Measurements from ENCODE around the gene GBF1.

GBF1 gene

DNA sequence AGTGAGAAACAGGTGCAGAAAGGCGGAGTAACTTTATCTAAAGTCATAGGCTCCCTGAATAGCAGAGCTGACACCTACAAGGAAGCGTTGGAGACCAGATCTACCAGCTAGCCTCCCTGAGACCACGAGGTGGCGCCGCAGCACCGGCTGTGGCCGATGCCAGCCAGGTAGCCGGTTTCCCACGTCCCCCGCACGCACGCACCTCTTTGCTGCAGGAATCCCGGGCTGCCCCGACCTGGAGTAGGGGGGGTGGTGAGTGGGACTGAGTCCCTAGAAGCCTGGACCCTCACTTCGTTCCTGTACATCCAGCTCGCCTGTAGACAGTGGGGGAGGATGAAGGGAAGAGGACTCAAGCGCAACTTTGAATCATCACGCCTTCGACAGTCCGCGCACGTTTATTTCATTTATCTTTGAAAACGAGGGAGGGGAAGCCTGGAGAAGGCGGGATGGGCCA lies 15.5 kb upstream of the GBF1 start:
- Histone ChIP-seq H3K9ac (ENCODE audit: low read depth, low read length) (no peak overlapping the region), H2AFZ (ENCODE audit: low read depth, low read length) (peak overlapping the region; percentile 62), H3K4me2 (ENCODE audit: insufficient read depth, low read length) (peak overlapping the region; percentile 60), H3K27ac (ENCODE audit: low read length) (no peak overlapping the region), H4K20me1 (ENCODE audit: insufficient read depth, low read length) (no peaks in the 10 kb centered on the region), H3K36me3 (ENCODE audit: insufficient read depth, low read length) (no peaks in the 10 kb centered on the region), H3K4me1 (ENCODE audit: insufficient read depth, low read length) (peaks cover 6% of the 10 kb centered on the region), H3K79me2 (ENCODE audit: insufficient read depth, low read length) (no peaks in the 10 kb centered on the region), H3K4me3 (ENCODE audit: low read depth in 1 of 2, low read length in 2 of 2) (peak overlapping the region in 1 of 2 experiments; percentile 35; a peak in 2 of 4 replicates), H3K27me3 (ENCODE audit: insufficient read depth, low read length, poor library complexity) (peaks cover 23% of the 10 kb centered on the region), H3K9me3 (ENCODE audit: insufficient read depth, low read length, severe bottlenecking) (no peaks in the 10 kb centered on the region)
- no peak for TF ChIP-seq EZH2 (IDR thresholded peaks at IDR 0.05; ENCODE audit: borderline replicate concordance, low read depth, low read length, severe bottlenecking)
- TF ChIP-seq, protein P1, sequence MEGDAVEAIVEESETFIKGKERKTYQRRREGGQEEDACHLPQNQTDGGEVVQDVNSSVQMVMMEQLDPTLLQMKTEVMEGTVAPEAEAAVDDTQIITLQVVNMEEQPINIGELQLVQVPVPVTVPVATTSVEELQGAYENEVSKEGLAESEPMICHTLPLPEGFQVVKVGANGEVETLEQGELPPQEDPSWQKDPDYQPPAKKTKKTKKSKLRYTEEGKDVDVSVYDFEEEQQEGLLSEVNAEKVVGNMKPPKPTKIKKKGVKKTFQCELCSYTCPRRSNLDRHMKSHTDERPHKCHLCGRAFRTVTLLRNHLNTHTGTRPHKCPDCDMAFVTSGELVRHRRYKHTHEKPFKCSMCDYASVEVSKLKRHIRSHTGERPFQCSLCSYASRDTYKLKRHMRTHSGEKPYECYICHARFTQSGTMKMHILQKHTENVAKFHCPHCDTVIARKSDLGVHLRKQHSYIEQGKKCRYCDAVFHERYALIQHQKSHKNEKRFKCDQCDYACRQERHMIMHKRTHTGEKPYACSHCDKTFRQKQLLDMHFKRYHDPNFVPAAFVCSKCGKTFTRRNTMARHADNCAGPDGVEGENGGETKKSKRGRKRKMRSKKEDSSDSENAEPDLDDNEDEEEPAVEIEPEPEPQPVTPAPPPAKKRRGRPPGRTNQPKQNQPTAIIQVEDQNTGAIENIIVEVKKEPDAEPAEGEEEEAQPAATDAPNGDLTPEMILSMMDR (IDR thresholded peaks at IDR 0.05; ENCODE audit: borderline replicate concordance, extremely low read depth, low read length, poor library complexity, severe bottlenecking): peak; percentile 97
- DNase-seq: peak; percentile 80
- ATAC-seq (ENCODE audit: insufficient read depth, low read depth): peak; percentile 78

DNA sequence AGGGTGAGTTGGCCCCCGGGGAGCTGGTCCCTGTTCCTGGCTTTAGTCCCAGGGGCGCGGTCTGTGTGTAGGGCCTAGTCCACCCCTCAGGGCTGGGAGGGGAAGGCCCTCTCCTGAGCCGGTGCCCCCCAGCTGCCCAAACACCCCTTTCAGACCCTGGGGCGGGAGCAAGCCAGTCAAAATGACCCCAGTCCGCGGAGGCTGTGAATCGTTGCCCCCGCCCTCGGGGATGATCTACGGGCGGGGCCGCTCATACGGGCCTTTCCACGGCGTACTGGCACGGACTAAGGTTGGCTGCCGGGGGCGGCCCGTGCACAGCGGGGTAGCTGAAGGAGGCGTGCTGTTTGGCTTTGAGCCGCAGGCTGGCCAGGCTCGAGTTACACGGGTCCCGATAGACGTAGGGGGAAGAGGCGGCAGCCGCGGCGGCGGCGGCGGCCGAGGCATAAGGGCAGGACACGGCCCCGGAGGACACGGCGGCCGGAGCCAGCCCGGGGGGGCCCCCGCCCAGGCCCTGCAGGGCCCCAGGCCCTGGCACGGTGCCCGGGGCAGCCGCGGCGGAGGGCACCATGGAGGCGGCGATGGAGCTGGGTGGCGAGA lies 15.0 kb upstream of the GBF1 start:
- no peak for DNase-seq
- H3K9ac ChIP-seq (ENCODE audit: low read depth, low read length): no peak overlapping the region
- ATAC-seq (ENCODE audit: insufficient read depth, low read depth): no peak
- H3K4me3 ChIP-seq (ENCODE audit: low read depth in 1 of 2, low read length in 2 of 2): peak overlapping the region in 1 of 2 experiments; percentile 35; a peak in 2 of 4 replicates
- H3K27ac ChIP-seq (ENCODE audit: low read length): no peak overlapping the region
- H3K4me1 ChIP-seq (ENCODE audit: insufficient read depth, low read length): peaks cover 6% of the 10 kb centered on the region
- H3K79me2 ChIP-seq (ENCODE audit: insufficient read depth, low read length): no peaks in the 10 kb centered on the region
- no peaks in the 10 kb centered on the region for H3K36me3 ChIP-seq (ENCODE audit: insufficient read depth, low read length)
- peaks cover 23% of the 10 kb centered on the region for H3K27me3 ChIP-seq (ENCODE audit: insufficient read depth, low read length, poor library complexity)
- H3K4me2 ChIP-seq (ENCODE audit: insufficient read depth, low read length): peak overlapping the region; percentile 60
- no peaks in the 10 kb centered on the region for H4K20me1 ChIP-seq (ENCODE audit: insufficient read depth, low read length)
- no peaks in the 10 kb centered on the region for H3K9me3 ChIP-seq (ENCODE audit: insufficient read depth, low read length, severe bottlenecking)
- peak overlapping the region; percentile 62 for H2AFZ ChIP-seq (ENCODE audit: low read depth, low read length)
- TF ChIP-seq, protein P1 (IDR thresholded peaks at IDR 0.05; ENCODE audit: borderline replicate concordance, extremely low read depth, low read length, poor library complexity, severe bottlenecking): no peak
- TF ChIP-seq EZH2 (IDR thresholded peaks at IDR 0.05; ENCODE audit: borderline replicate concordance, low read depth, low read length, severe bottlenecking): no peak

DNA sequence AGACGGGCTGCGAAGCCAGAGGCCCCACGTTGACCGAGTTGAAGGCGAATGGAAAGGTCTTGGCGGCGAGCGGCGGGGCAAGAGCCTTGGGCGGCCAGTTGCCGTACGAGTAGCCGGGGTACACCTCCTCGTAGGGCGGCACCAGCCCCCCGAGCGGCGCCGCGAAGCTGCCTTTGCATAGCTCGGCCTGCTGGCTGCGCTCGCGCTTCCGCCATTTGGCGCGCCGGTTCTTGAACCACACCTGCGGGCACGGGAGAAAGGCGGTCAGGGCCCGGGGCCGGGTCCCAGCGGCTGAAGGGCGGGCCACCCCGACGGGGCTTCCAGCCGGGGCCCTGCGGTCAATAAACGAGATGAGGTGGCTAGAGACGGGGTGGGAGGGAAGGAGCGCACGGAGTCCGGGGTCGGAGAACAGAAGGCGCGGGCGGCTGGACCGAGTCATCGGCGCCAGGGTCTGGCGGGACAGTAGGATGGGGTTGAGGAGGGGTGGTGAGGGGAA lies 14.4 kb upstream of the GBF1 start:
- DNase-seq (no peak), ATAC-seq (ENCODE audit: insufficient read depth, low read depth) (no peak)
- Histone ChIP-seq H3K79me2 (ENCODE audit: insufficient read depth, low read length) (no peaks in the 10 kb centered on the region), H3K4me3 (ENCODE audit: low read depth in 1 of 2, low read length in 2 of 2) (no peak overlapping the region), H3K27me3 (ENCODE audit: insufficient read depth, low read length, poor library complexity) (peaks cover 20% of the 10 kb centered on the region), H3K27ac (ENCODE audit: low read length) (no peak overlapping the region), H3K36me3 (ENCODE audit: insufficient read depth, low read length) (no peaks in the 10 kb centered on the region), H3K9me3 (ENCODE audit: insufficient read depth, low read length, severe bottlenecking) (no peaks in the 10 kb centered on the region), H3K4me2 (ENCODE audit: insufficient read depth, low read length) (no peak overlapping the region), H4K20me1 (ENCODE audit: insufficient read depth, low read length) (0 out of 2 replicates have a peak, but pooled peaks cover 3% of the 10 kb centered on the region), H3K4me1 (ENCODE audit: insufficient read depth, low read length) (peaks cover 6% of the 10 kb centered on the region), H2AFZ (ENCODE audit: low read depth, low read length) (no peak overlapping the region), H3K9ac (ENCODE audit: low read depth, low read length) (no peak overlapping the region)
- TF ChIP-seq, protein P1 (IDR thresholded peaks at IDR 0.05; ENCODE audit: borderline replicate concordance, extremely low read depth, low read length, poor library complexity, severe bottlenecking): no peak
- no peak for TF ChIP-seq EZH2 (IDR thresholded peaks at IDR 0.05; ENCODE audit: borderline replicate concordance, low read depth, low read length, severe bottlenecking)
